HTERT RPE-1 (cell line): Measurements from ENCODE around the gene PLEKHO2.
"Not testable (repeated sequence)": the region's sequence is repeated elsewhere in the genome, so short reads cannot be mapped to it uniquely, and the experiment has no call there.

Experiments used
- in situ Hi-C: fragments of 300-500 bp; cut with MboI; formaldehyde crosslinking; loops from 4 replicates; pipeline ENCODE4 v1.14.3; 2020; ENCODE audit warnings: low sequenced_read_pairs

The PLEKHO2 gene

GRCh38 chr15:64841344-64842095 is at the start of gene PLEKHO2:
Gene PLEKHO2, plus strand, starts transcription at chr15:64841915. Its CDS starts 102 bp downstream, at chr15:64842017.
- in situ Hi-C loops, result no loop called here

- in situ Hi-C loops, result no loop called here
Measured at GRCh38 chr15:64792282-64792681, 49.4 kb upstream of the PLEKHO2 start.

GRCh38 chr15:64795299-64795698 is 46.4 kb upstream of the PLEKHO2 start:
- in situ Hi-C loops, result not testable (repeated sequence)

- in situ Hi-C loops, result not testable (repeated sequence)
Measured at GRCh38 chr15:64795921-64796320, 45.8 kb upstream of the PLEKHO2 start.

GRCh38 chr15:64798905-64799304 is 42.8 kb upstream of the PLEKHO2 start:
- in situ Hi-C loops, result not testable (repeated sequence)

GRCh38 chr15:64800476-64800875 is 41.2 kb upstream of the PLEKHO2 start:
- in situ Hi-C loops, result no loop called here

- in situ Hi-C loops, result no loop called here
Measured at GRCh38 chr15:64803526-64803925, 38.2 kb upstream of the PLEKHO2 start.

- in situ Hi-C loops, result no loop called here
Measured at GRCh38 chr15:64804619-64805018, 37.1 kb upstream of the PLEKHO2 start.

- in situ Hi-C loops, result no loop called here
Measured at GRCh38 chr15:64806509-64806908, 35.2 kb upstream of the PLEKHO2 start.

GRCh38 chr15:64807051-64807749 is 34.5 kb upstream of the PLEKHO2 start:
- in situ Hi-C loops, result no loop called here

- in situ Hi-C loops, result no loop called here
Measured at GRCh38 chr15:64807751-64808222, 33.9 kb upstream of the PLEKHO2 start.

GRCh38 chr15:64808785-64809453 is 32.8 kb upstream of the PLEKHO2 start:
- in situ Hi-C loops, result no loop called here

- in situ Hi-C loops, result no loop called here
Measured at GRCh38 chr15:64809649-64810496, 31.8 kb upstream of the PLEKHO2 start.

- in situ Hi-C loops, result no loop called here
Measured at GRCh38 chr15:64810497-64811326, 31.0 kb upstream of the PLEKHO2 start.

- in situ Hi-C loops, result no loop called here
Measured at GRCh38 chr15:64813075-64813474, 28.6 kb upstream of the PLEKHO2 start.

- in situ Hi-C loops, result not testable (repeated sequence)
Measured at GRCh38 chr15:64814283-64814682, 27.4 kb upstream of the PLEKHO2 start.

GRCh38 chr15:64814965-64815364 is 26.8 kb upstream of the PLEKHO2 start:
- in situ Hi-C loops, result not testable (repeated sequence)

GRCh38 chr15:64816452-64816851 is 25.3 kb upstream of the PLEKHO2 start:
- in situ Hi-C loops, result no loop called here

- in situ Hi-C loops, result no loop called here
Measured at GRCh38 chr15:64824929-64825430, 16.7 kb upstream of the PLEKHO2 start.
